Right atrium auricular region (tissue), 2 donors: ENCODE data around the gene GPR3. TPM values are rescaled to one million over a fixed set of nuclear protein-coding genes. Genes with fewer than 3 reads are reported as not detected.
"Not testable (repeated sequence)": the region's sequence is repeated elsewhere in the genome, so short reads cannot be mapped to it uniquely, and the experiment has no call there.

Source experiments
- DNase-seq: peaks from one replicate; pipeline ENCODE4 v3.0.0-alpha.2; 2019; ENCODE audit warnings: low spot score
- H3K27ac ChIP-seq, 2 donors: fragments of 200-600 bp; sonication (generic); 1 replicate in 1 of 2; 2 replicates in 1 of 2; pipeline ENCODE4 v1.5.1; 2016 to 2019
- H3K27me3 ChIP-seq, 2 donors: fragments of 200-600 bp; sonication (generic); one replicate each; pipeline versions ENCODE4 v1.5.1 to v1.6.0; 2017 to 2019
- H3K36me3 ChIP-seq: fragments of 200-600 bp; sonication (generic); one replicate; pipeline ENCODE4 v1.5.1; 2016
- H3K4me1 ChIP-seq, 2 donors: fragments of 200-600 bp; sonication (generic); one replicate each; pipeline versions ENCODE4 v1.5.1 to v1.6.0; 2017 to 2019
- H3K4me3 ChIP-seq, 2 donors: fragments of 200-600 bp; sonication (generic); 1 replicate in 1 of 2; 2 replicates in 1 of 2; pipeline ENCODE4 v1.5.1; 2017 to 2019; ENCODE audit warnings: mild to moderate bottlenecking in 1 of 2, moderate library complexity in 1 of 2
- H3K9me3 ChIP-seq, 2 donors: fragments of 200-600 bp; sonication (generic); one replicate each; pipeline ENCODE4 v1.5.1; 2019
- CTCF ChIP-seq, 2 donors: fragments of 200-600 bp; sonication (generic); IDR thresholded peaks; one replicate each; pipeline ENCODE4 v1.5.1; 2019; ENCODE audit warnings: antibody characterized with exemption in 2 of 2
- total RNA-seq, 2 donors: library from RNA; depleted of rRNA; stranded (reverse); fragments of >200 nt; gene quantifications; one replicate each; pipeline ENCODE4 v1.1.0, GENCODE V29; 2016

GPR3 gene
- total RNA-seq, 2 donors from 2014 or later, result 2.9 to 4.4 TPM

- DNase-seq, result peak; percentile 88
- H3K4me1 ChIP-seq, result peaks cover 0 to 81% of the 10 kb centered on the region in 2 donors
- TF ChIP-seq CTCF (IDR thresholded peaks at IDR 0.05), result peak; percentile 33 to 84
- no peak overlapping the region for H3K4me3 ChIP-seq
- no peaks in the 10 kb centered on the region for H3K27me3 ChIP-seq
- no peaks in the 10 kb centered on the region for H3K9me3 ChIP-seq
- peak overlapping the region; percentile 79 to 80 for H3K27ac ChIP-seq
- H3K36me3 ChIP-seq, result peaks cover 10% of the 10 kb centered on the region
Measured at GRCh38 chr1:27402349-27402754, 9.9 kb downstream of the GPR3 start.

DNA sequence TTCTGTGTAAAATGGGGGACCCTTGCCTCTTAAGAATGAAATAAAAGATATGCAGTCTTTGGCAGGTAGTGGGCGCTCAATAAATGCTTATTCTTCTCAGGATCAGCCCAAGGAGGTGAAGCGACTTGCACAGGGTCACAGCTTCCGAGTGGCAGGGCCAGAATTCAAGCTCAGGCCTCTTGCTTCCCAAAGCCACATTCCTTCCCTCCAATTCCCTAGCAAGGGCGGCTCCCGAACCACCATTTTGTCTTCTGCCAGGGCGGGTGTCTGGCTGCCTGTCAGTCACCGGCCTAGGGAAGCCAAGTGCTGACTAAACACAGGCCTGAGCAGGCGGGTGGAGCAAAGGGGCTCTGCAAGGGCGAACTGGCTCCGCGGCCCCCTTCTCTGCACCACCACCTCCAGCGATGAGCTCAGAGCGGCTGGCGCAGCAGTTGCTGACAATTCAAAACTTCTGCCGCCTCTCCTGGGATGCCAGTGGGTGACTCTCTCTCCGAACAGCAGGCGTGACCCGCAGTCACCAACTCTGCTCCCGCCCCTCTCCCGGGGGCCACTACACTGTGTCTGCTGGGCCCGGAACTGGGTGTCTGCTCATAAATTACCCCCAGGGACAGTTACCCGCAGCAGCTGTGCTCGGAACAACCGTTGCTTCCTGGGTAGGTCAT, 10.8 kb downstream of the GPR3 start:
- peak overlapping the region; percentile 79 to 80 for H3K27ac ChIP-seq
- H3K36me3 ChIP-seq, result peaks cover 18% of the 10 kb centered on the region
- H3K4me1 ChIP-seq, result peaks cover 0 to 82% of the 10 kb centered on the region in 2 donors
- peak; percentile 90 for DNase-seq
- H3K4me3 ChIP-seq, result peak overlapping the region in 1 of 2 donors; percentile 17
- no peaks in the 10 kb centered on the region for H3K9me3 ChIP-seq
- H3K27me3 ChIP-seq, result no peaks in the 10 kb centered on the region
- TF ChIP-seq CTCF (IDR thresholded peaks at IDR 0.05), result no peak

GRCh38 chr1:27403931-27404330, 11.5 kb downstream of the GPR3 start:
- Histone ChIP-seq H3K27ac (peak overlapping the region; percentile 79 to 80), H3K27me3 (no peaks in the 10 kb centered on the region), H3K9me3 (no peaks in the 10 kb centered on the region), H3K4me1 (peaks cover 0 to 82% of the 10 kb centered on the region in 2 donors), H3K4me3 (no peak overlapping the region), H3K36me3 (peaks cover 26% of the 10 kb centered on the region)
- DNase-seq, result no peak
- no peak for TF ChIP-seq CTCF (IDR thresholded peaks at IDR 0.05)

- no peak for DNase-seq
- H3K27me3 ChIP-seq, result no peaks in the 10 kb centered on the region
- peaks cover 34% of the 10 kb centered on the region for H3K36me3 ChIP-seq
- H3K9me3 ChIP-seq, result no peaks in the 10 kb centered on the region
- TF ChIP-seq CTCF (IDR thresholded peaks at IDR 0.05), result no peak
- peak overlapping the region; percentile 79 to 80 for H3K27ac ChIP-seq
- H3K4me3 ChIP-seq, result no peak overlapping the region
- H3K4me1 ChIP-seq, result peaks cover 0 to 71% of the 10 kb centered on the region in 2 donors
Measured at GRCh38 chr1:27405074-27405473, 12.7 kb downstream of the GPR3 start.

GRCh38 chr1:27405598-27406361, 13.4 kb downstream of the GPR3 start:
- H3K36me3 ChIP-seq, result peaks cover 41% of the 10 kb centered on the region
- not testable (repeated sequence) for H3K27me3 ChIP-seq

More at GRCh38 chr1:27405598-27406361, 13.4 kb downstream of the GPR3 start:
- Histone ChIP-seq H3K4me1 (peaks cover 0 to 66% of the 10 kb centered on the region in 2 donors), H3K27ac (peak overlapping the region; percentile 79 to 80)
- H3K4me3 ChIP-seq, H3K9me3 ChIP-seq, DNase-seq: not testable (repeated sequence)
- peak in 1 of 2 donors; percentile 46 for TF ChIP-seq CTCF (IDR thresholded peaks at IDR 0.05)
